ENCODE data around the gene PRRT3.

Gene PRRT3

DNA sequence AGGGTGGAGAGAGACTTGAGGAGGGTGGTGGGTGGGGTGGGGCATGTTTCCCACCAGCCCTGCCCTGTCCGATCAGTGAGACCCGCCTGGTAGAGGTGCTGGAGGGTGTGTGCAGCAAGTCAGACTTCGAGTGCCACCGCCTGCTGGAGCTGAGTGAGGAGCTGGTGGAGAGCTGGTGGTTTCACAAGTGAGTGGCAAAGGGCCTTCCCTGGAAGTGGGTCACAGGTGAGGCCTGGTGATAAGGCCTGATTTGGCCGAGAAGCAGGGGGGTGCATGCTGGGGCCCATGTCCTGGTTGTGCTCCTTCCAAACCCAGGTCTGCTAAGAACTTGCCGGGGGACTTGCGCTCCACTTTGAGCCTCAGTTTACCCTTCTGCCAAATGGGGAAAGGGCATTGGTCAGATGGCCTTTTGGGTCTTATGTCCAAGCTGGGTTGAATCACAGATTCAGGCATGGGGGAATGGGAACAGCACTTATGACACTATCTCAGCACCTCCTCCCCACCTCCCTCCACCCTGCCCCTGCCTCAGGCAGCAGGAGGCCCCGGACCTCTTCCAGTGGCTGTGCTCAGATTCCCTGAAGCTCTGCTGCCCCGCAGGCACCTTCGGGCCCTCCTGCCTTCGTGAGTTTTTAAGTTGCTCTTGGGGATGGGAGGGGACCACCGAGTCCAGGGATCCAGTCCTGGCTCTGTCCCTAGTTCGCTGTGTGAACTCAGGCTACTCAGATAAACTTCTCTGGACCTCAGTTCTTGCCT is 14.5 kb downstream of the PRRT3 start:
- TF ChIP-seq, protein P1, sequence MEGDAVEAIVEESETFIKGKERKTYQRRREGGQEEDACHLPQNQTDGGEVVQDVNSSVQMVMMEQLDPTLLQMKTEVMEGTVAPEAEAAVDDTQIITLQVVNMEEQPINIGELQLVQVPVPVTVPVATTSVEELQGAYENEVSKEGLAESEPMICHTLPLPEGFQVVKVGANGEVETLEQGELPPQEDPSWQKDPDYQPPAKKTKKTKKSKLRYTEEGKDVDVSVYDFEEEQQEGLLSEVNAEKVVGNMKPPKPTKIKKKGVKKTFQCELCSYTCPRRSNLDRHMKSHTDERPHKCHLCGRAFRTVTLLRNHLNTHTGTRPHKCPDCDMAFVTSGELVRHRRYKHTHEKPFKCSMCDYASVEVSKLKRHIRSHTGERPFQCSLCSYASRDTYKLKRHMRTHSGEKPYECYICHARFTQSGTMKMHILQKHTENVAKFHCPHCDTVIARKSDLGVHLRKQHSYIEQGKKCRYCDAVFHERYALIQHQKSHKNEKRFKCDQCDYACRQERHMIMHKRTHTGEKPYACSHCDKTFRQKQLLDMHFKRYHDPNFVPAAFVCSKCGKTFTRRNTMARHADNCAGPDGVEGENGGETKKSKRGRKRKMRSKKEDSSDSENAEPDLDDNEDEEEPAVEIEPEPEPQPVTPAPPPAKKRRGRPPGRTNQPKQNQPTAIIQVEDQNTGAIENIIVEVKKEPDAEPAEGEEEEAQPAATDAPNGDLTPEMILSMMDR (IDR thresholded peaks at IDR 0.05; ENCODE audit: low read length), result no peak
- TF ChIP-seq EZH2 (IDR thresholded peaks at IDR 0.05; ENCODE audit: borderline replicate concordance, low read length), result no peak
- Histone ChIP-seq H2AFZ (ENCODE audit: low read length) (no peak overlapping the region), H3K36me3 (ENCODE audit: insufficient read depth, low read length) (peaks cover 34% of the 10 kb centered on the region), H3K4me1 (ENCODE audit: insufficient read depth, low read length, severe bottlenecking) (peaks cover 21% of the 10 kb centered on the region), H3K79me2 (ENCODE audit: insufficient read depth, low read length) (no peaks in the 10 kb centered on the region), H3K9me3 (ENCODE audit: low read length) (no peaks in the 10 kb centered on the region), H3F3A (ENCODE audit: insufficient read depth, low read length) (no peaks in the 10 kb centered on the region), H3K4me3 (ENCODE audit: low read depth, low read length, poor library complexity, severe bottlenecking) (no peak overlapping the region), H3K27me3 (ENCODE audit: insufficient read depth, low read length) (no peaks in the 10 kb centered on the region), H3K4me2 (ENCODE audit: low read length) (no peak overlapping the region), H3K9ac (ENCODE audit: low read length) (no peak overlapping the region), H3K27ac (ENCODE audit: low read depth, low read length, poor library complexity, severe bottlenecking) (no peak overlapping the region), H3K9me2 (ENCODE audit: low read depth, low read length) (no peaks in the 10 kb centered on the region), H4K20me1 (ENCODE audit: insufficient read depth, low read length) (no peaks in the 10 kb centered on the region)

DNA sequence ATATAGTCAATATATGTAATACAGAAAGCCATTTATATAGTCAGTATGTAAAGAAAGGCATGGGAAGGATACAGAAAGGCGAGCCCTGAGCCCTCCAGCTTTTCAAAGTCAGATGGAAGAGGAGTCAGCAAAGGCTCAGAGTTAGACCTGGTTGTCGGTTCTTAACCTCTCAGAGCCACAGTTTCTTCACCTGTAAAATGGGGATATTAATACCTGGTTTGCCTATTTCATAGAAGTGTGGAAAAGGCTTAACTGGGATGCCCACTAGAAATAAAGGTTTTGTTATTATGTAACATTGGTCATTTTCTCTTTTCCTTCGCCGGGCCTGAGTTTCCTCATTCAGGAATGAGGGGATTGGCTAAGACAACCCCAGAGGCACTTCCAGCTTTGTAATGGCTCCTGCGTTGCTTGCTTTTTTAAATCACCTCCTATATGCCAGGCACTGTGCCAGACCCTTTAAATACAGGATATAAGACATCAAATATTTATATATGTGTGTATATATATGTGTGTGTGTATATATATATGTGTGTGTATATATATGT is 16.2 kb downstream of the PRRT3 start:
- peak overlapping the region; percentile 74 for H3K4me3 ChIP-seq (ENCODE audit: low read depth, low read length, poor library complexity, severe bottlenecking)
- H3K4me2 ChIP-seq (ENCODE audit: low read length), result peak overlapping the region; percentile 85; the same call in 1 of the 2 replicates
- H3K9me2 ChIP-seq (ENCODE audit: low read depth, low read length), result no peaks in the 10 kb centered on the region
- H3K27me3 ChIP-seq (ENCODE audit: insufficient read depth, low read length), result no peaks in the 10 kb centered on the region
- no peak overlapping the region for H2AFZ ChIP-seq (ENCODE audit: low read length)
- H3K79me2 ChIP-seq (ENCODE audit: insufficient read depth, low read length), result no peaks in the 10 kb centered on the region
- H4K20me1 ChIP-seq (ENCODE audit: insufficient read depth, low read length), result no peaks in the 10 kb centered on the region
- no peak overlapping the region; the same call in 1 of the 2 replicates for H3K9ac ChIP-seq (ENCODE audit: low read length)
- H3K27ac ChIP-seq (ENCODE audit: low read depth, low read length, poor library complexity, severe bottlenecking), result no peak overlapping the region
- peaks cover 26% of the 10 kb centered on the region for H3K4me1 ChIP-seq (ENCODE audit: insufficient read depth, low read length, severe bottlenecking)
- no peaks in the 10 kb centered on the region for H3F3A ChIP-seq (ENCODE audit: insufficient read depth, low read length)
- TF ChIP-seq EZH2 (IDR thresholded peaks at IDR 0.05; ENCODE audit: borderline replicate concordance, low read length), result no peak
- TF ChIP-seq, protein P1 (IDR thresholded peaks at IDR 0.05; ENCODE audit: low read length), result no peak
- H3K9me3 ChIP-seq (ENCODE audit: low read length), result no peaks in the 10 kb centered on the region
- H3K36me3 ChIP-seq (ENCODE audit: insufficient read depth, low read length), result peaks cover 32% of the 10 kb centered on the region

DNA sequence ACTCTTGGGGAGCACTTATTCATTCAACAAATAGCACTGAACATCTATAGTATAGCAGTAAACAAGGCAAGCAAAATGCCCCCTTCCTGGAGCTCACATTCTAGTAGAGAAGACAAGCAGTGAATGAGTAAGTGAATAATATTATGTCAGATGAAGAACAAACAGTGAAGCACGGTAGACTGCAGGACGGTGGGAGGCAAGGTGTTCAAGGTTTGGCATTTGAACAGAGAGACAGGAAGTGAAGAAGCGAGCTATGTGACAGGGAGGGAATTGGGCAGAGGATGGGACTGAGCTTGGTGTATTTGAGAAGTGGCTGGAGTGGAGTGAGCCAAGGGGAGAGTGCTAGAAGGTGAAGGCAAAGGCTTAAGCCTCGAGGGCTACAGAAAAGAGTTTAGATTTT is 17.2 kb downstream of the PRRT3 start:
- Histone ChIP-seq H3K4me1 (ENCODE audit: insufficient read depth, low read length, severe bottlenecking) (peaks cover 26% of the 10 kb centered on the region), H3K9me2 (ENCODE audit: low read depth, low read length) (no peaks in the 10 kb centered on the region), H3K27ac (ENCODE audit: low read depth, low read length, poor library complexity, severe bottlenecking) (peak overlapping the region; percentile 3), H3K27me3 (ENCODE audit: insufficient read depth, low read length) (no peaks in the 10 kb centered on the region; the same call in 1 of the 2 replicates), H2AFZ (ENCODE audit: low read length) (no peak overlapping the region), H3K9ac (ENCODE audit: low read length) (peak overlapping the region; percentile 81), H3F3A (ENCODE audit: insufficient read depth, low read length) (no peaks in the 10 kb centered on the region), H3K36me3 (ENCODE audit: insufficient read depth, low read length) (peaks cover 29% of the 10 kb centered on the region), H3K79me2 (ENCODE audit: insufficient read depth, low read length) (no peaks in the 10 kb centered on the region), H3K4me2 (ENCODE audit: low read length) (peak overlapping the region; percentile 85), H3K4me3 (ENCODE audit: low read depth, low read length, poor library complexity, severe bottlenecking) (peak overlapping the region; percentile 74), H4K20me1 (ENCODE audit: insufficient read depth, low read length) (no peaks in the 10 kb centered on the region), H3K9me3 (ENCODE audit: low read length) (no peaks in the 10 kb centered on the region)
- TF ChIP-seq, protein P1 (IDR thresholded peaks at IDR 0.05; ENCODE audit: low read length), result no peak
- TF ChIP-seq EZH2 (IDR thresholded peaks at IDR 0.05; ENCODE audit: borderline replicate concordance, low read length), result no peak

Measured in OCI-LY1 (cell line).